DOHH2 (cell line): Measurements from ENCODE around the gene SLC66A1.

Experiments
- EZH2phosphoT487 ChIP-seq: fragments of 200-600 bp; sonication (generic); IDR thresholded peaks from 2 replicates; pipeline ENCODE4 v1.6.1; 2017; ENCODE audit warnings: borderline replicate concordance, mild to moderate bottlenecking, antibody characterized with exemption, low read length, moderate library complexity, mixed read lengths
- TF ChIP-seq, protein P1 (sequence below): fragments of 200-600 bp; sonication (generic); IDR thresholded peaks from one replicate; pipeline ENCODE4 v1.5.1; 2014; ENCODE audit warnings: antibody characterized with exemption, mild to moderate bottlenecking, low read depth, low read length; ENCODE audit not compliant: poor library complexity, severe bottlenecking

DNA sequence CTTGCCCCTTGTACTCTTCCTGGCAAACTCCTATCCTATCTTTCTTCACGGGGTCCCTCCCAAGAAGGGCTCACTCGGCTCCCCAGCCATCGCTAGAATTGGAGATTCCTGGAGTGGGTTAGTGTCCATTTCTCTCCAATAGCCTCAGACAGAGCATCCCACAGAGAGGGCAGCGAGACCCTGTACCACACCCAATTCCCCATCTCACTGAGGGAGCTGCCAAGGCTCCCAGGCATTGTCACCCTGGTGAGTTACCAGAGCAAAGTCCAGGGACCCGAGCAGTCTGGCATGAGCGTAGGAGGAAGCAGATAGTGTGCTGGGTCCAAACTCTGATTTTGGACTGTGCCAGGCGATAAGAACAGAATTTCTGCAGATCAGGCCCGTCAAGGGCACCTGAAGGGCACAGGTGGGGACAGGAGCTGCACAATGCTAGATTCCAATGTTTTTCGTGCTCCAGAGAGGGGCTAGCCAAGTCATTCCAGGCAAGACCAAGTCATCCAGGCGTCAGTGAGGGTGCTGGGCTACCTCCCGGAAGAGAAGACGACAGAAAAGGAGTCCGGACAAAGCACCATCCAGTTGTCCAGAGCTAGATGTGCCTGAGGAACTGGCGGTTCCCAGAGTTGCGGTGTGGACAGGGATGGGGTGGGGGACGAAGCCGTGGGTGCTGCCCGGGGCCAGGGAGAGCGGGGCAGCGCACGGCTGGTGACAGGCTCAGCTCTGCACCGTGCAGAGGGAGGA lies 38.9 kb upstream of the SLC66A1 start:
- TF ChIP-seq, protein P1, sequence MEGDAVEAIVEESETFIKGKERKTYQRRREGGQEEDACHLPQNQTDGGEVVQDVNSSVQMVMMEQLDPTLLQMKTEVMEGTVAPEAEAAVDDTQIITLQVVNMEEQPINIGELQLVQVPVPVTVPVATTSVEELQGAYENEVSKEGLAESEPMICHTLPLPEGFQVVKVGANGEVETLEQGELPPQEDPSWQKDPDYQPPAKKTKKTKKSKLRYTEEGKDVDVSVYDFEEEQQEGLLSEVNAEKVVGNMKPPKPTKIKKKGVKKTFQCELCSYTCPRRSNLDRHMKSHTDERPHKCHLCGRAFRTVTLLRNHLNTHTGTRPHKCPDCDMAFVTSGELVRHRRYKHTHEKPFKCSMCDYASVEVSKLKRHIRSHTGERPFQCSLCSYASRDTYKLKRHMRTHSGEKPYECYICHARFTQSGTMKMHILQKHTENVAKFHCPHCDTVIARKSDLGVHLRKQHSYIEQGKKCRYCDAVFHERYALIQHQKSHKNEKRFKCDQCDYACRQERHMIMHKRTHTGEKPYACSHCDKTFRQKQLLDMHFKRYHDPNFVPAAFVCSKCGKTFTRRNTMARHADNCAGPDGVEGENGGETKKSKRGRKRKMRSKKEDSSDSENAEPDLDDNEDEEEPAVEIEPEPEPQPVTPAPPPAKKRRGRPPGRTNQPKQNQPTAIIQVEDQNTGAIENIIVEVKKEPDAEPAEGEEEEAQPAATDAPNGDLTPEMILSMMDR, result no peak
- TF ChIP-seq EZH2phosphoT487, result no peak
